Stimulated activated CD8-positive, alpha-beta memory T cell treated with anti-CD3 and anti-CD28 coated beads, Interleukin-2, amount 100 ng/mL, for 1 hour (primary cell): ENCODE data around the gene SULT2B1.

Source experiments
- DNase-seq, 2 donors: peaks; one replicate each; pipeline ENCODE4 v3.0.0-alpha.2; 2020; ENCODE audit warnings: low read depth in 2 of 2

Gene SULT2B1

GRCh38 chr19:48634424-48635262, 82.7 kb downstream of the SULT2B1 start:
- DNase-seq = peak; percentile 78 to 82

- peak; percentile 56 to 68 for DNase-seq
Measured at GRCh38 chr19:48635263-48635965, 83.4 kb downstream of the SULT2B1 start.

- DNase-seq = no peak
Measured at GRCh38 chr19:48635966-48636858, 84.2 kb downstream of the SULT2B1 start.

GRCh38 chr19:48636859-48637448, 85.0 kb downstream of the SULT2B1 start, which contains the start of gene DBP:
DBP (minus strand) TSS chr19:48637379; CDS start chr19:48636994, 385 bp downstream.
- DNase-seq = no peak

GRCh38 chr19:48637449-48637947, 85.5 kb downstream of the SULT2B1 start:
- DNase-seq = peak; percentile 99 to 100

- DNase-seq = peak; percentile 62 to 69
Measured at GRCh38 chr19:48637948-48638830, 86.2 kb downstream of the SULT2B1 start.

- no peak for DNase-seq
Measured at GRCh38 chr19:48638831-48639381, 86.9 kb downstream of the SULT2B1 start.

- DNase-seq = no peak
Measured at GRCh38 chr19:48639483-48640375, 87.8 kb downstream of the SULT2B1 start.

- DNase-seq = no peak
Measured at GRCh38 chr19:48641850-48642249, 89.9 kb downstream of the SULT2B1 start.

- no peak for DNase-seq
Measured at GRCh38 chr19:48642862-48643261, 90.9 kb downstream of the SULT2B1 start.

- no peak for DNase-seq
Measured at GRCh38 chr19:48644355-48644754, 92.4 kb downstream of the SULT2B1 start.

- peak; percentile 37 to 63 for DNase-seq
Measured at GRCh38 chr19:48644839-48645619, 93.1 kb downstream of the SULT2B1 start.

- DNase-seq = no peak
Measured at GRCh38 chr19:48645620-48646000, 93.6 kb downstream of the SULT2B1 start.

GRCh38 chr19:48646001-48646721, 94.2 kb downstream of the SULT2B1 start, which contains the start of gene CA11:
CA11 (minus strand) TSS chr19:48646187; CDS start chr19:48645632, 555 bp downstream.
- peak; percentile 80 to 84 for DNase-seq

- no peak for DNase-seq
Measured at GRCh38 chr19:48646722-48647216, 94.8 kb downstream of the SULT2B1 start.

- no peak for DNase-seq
Measured at GRCh38 chr19:48648134-48648533, 96.2 kb downstream of the SULT2B1 start.
